Measurements from ENCODE around the gene KCNMA1. TPM values are rescaled to one million over a fixed set of nuclear protein-coding genes. Genes with fewer than 3 reads are reported as not detected.
"Not testable (repeated sequence)": the region's sequence is repeated elsewhere in the genome, so short reads cannot be mapped to it uniquely, and the experiment has no call there.

KCNMA1 gene
- polyA plus RNA-seq, 1 donor, result 19.6 TPM

- no peak for DNase-seq
- H3K4me3 ChIP-seq (ENCODE audit: low read length), result no peak overlapping the region
- H3K4me1 ChIP-seq (ENCODE audit: control insufficient read depth, insufficient read depth, low read length), result no peaks in the 10 kb centered on the region
- H3K9me3 ChIP-seq (ENCODE audit: control insufficient read depth, low read depth, low read length), result no peaks in the 10 kb centered on the region
- WGBS (ENCODE audit: insufficient coverage, low lambda C conversion rate), result 60% methylated on average over 1 of the region's 4 CpGs
- no peaks in the 10 kb centered on the region for H3K27me3 ChIP-seq (ENCODE audit: control insufficient read depth, insufficient read depth, low read length)
- no peaks in the 10 kb centered on the region for H3K36me3 ChIP-seq (ENCODE audit: control insufficient read depth, insufficient read depth, low read length)
- no peak overlapping the region for H3K27ac ChIP-seq (ENCODE audit: low read length)
These were observed 43.2 kb downstream of the KCNMA1 start for GRCh38 chr10:77594471-77594783.

- no peak overlapping the region for H3K4me3 ChIP-seq (ENCODE audit: low read length)
- no peaks in the 10 kb centered on the region for H3K9me3 ChIP-seq (ENCODE audit: control insufficient read depth, low read depth, low read length)
- no peak overlapping the region for H3K27ac ChIP-seq (ENCODE audit: low read length)
- 100% methylated on average over 1 of the region's 7 CpGs for WGBS (ENCODE audit: insufficient coverage, low lambda C conversion rate)
- no peaks in the 10 kb centered on the region for H3K36me3 ChIP-seq (ENCODE audit: control insufficient read depth, insufficient read depth, low read length)
- H3K27me3 ChIP-seq (ENCODE audit: control insufficient read depth, insufficient read depth, low read length), result no peaks in the 10 kb centered on the region
- no peaks in the 10 kb centered on the region for H3K4me1 ChIP-seq (ENCODE audit: control insufficient read depth, insufficient read depth, low read length)
- no peak for DNase-seq
These were observed 43.7 kb downstream of the KCNMA1 start for GRCh38 chr10:77593771-77594470.

GRCh38 chr10:77592946-77593636 is 44.5 kb downstream of the KCNMA1 start:
- Histone ChIP-seq H3K36me3 (ENCODE audit: control insufficient read depth, insufficient read depth, low read length) (no peaks in the 10 kb centered on the region), H3K4me3 (ENCODE audit: low read length) (no peak overlapping the region), H3K27me3 (ENCODE audit: control insufficient read depth, insufficient read depth, low read length) (no peaks in the 10 kb centered on the region), H3K9me3 (ENCODE audit: control insufficient read depth, low read depth, low read length) (no peaks in the 10 kb centered on the region), H3K27ac (ENCODE audit: low read length) (no peak overlapping the region), H3K4me1 (ENCODE audit: control insufficient read depth, insufficient read depth, low read length) (peaks cover 5% of the 10 kb centered on the region)
- peak in 1 of 2 donors; percentile 51 for DNase-seq
- no CpG with 5 or more reads among the region's 5 CpGs for WGBS (ENCODE audit: insufficient coverage, low lambda C conversion rate)

- Histone ChIP-seq H3K4me3 (ENCODE audit: low read length) (no peak overlapping the region), H3K9me3 (ENCODE audit: control insufficient read depth, low read depth, low read length) (no peaks in the 10 kb centered on the region), H3K27me3 (ENCODE audit: control insufficient read depth, insufficient read depth, low read length) (no peaks in the 10 kb centered on the region), H3K27ac (ENCODE audit: low read length) (no peak overlapping the region), H3K4me1 (ENCODE audit: control insufficient read depth, insufficient read depth, low read length) (peaks cover 11% of the 10 kb centered on the region), H3K36me3 (ENCODE audit: control insufficient read depth, insufficient read depth, low read length) (no peaks in the 10 kb centered on the region)
- WGBS (ENCODE audit: insufficient coverage, low lambda C conversion rate), result no CpG with 5 or more reads among the region's 4 CpGs
- DNase-seq, result no peak
These were observed 45.1 kb downstream of the KCNMA1 start for GRCh38 chr10:77592510-77592909.

- Histone ChIP-seq H3K27me3 (ENCODE audit: control insufficient read depth, insufficient read depth, low read length) (no peaks in the 10 kb centered on the region), H3K9me3 (ENCODE audit: control insufficient read depth, low read depth, low read length) (no peaks in the 10 kb centered on the region), H3K36me3 (ENCODE audit: control insufficient read depth, insufficient read depth, low read length) (no peaks in the 10 kb centered on the region), H3K4me1 (ENCODE audit: control insufficient read depth, insufficient read depth, low read length) (peaks cover 20% of the 10 kb centered on the region), H3K27ac (ENCODE audit: low read length) (no peak overlapping the region), H3K4me3 (ENCODE audit: low read length) (no peak overlapping the region)
- no CpG with 5 or more reads among the region's 3 CpGs for WGBS (ENCODE audit: insufficient coverage, low lambda C conversion rate)
- DNase-seq, result no peak
These were observed 46.2 kb downstream of the KCNMA1 start for GRCh38 chr10:77591238-77591880.

GRCh38 chr10:77590344-77591237 is 47.0 kb downstream of the KCNMA1 start:
- Histone ChIP-seq H3K27ac (ENCODE audit: low read length) (no peak overlapping the region), H3K4me1 (ENCODE audit: control insufficient read depth, insufficient read depth, low read length) (peaks cover 20% of the 10 kb centered on the region), H3K36me3 (ENCODE audit: control insufficient read depth, insufficient read depth, low read length) (no peaks in the 10 kb centered on the region), H3K27me3 (ENCODE audit: control insufficient read depth, insufficient read depth, low read length) (no peaks in the 10 kb centered on the region), H3K9me3 (ENCODE audit: control insufficient read depth, low read depth, low read length) (no peaks in the 10 kb centered on the region), H3K4me3 (ENCODE audit: low read length) (no peak overlapping the region)
- WGBS (ENCODE audit: insufficient coverage, low lambda C conversion rate), result no CpG with 5 or more reads among the region's 32 CpGs
- DNase-seq, result no peak

GRCh38 chr10:77589703-77590102 is 47.9 kb downstream of the KCNMA1 start:
- WGBS (ENCODE audit: insufficient coverage, low lambda C conversion rate), result no CpG with 5 or more reads among the region's 8 CpGs
- H3K4me3 ChIP-seq (ENCODE audit: low read length); H3K27ac ChIP-seq (ENCODE audit: low read length); H3K36me3 ChIP-seq (ENCODE audit: control insufficient read depth, insufficient read depth, low read length); H3K9me3 ChIP-seq (ENCODE audit: control insufficient read depth, low read depth, low read length); DNase-seq; H3K27me3 ChIP-seq (ENCODE audit: control insufficient read depth, insufficient read depth, low read length): not testable (repeated sequence)
- peaks cover 20% of the 10 kb centered on the region for H3K4me1 ChIP-seq (ENCODE audit: control insufficient read depth, insufficient read depth, low read length)

GRCh38 chr10:77588886-77589285 is 48.7 kb downstream of the KCNMA1 start:
- no peak overlapping the region for H3K27ac ChIP-seq (ENCODE audit: low read length)
- DNase-seq, result no peak
- WGBS (ENCODE audit: insufficient coverage, low lambda C conversion rate), result no CpG with 5 or more reads among the region's 7 CpGs

GRCh38 chr10:77587416-77587790 is 50.2 kb downstream of the KCNMA1 start:
- Histone ChIP-seq H3K4me3 (ENCODE audit: low read length) (no peak overlapping the region), H3K27ac (ENCODE audit: low read length) (peak overlapping the region; percentile 90), H3K36me3 (ENCODE audit: control insufficient read depth, insufficient read depth, low read length) (no peaks in the 10 kb centered on the region), H3K4me1 (ENCODE audit: control insufficient read depth, insufficient read depth, low read length) (peaks cover 20% of the 10 kb centered on the region), H3K9me3 (ENCODE audit: control insufficient read depth, low read depth, low read length) (no peaks in the 10 kb centered on the region), H3K27me3 (ENCODE audit: control insufficient read depth, insufficient read depth, low read length) (no peaks in the 10 kb centered on the region)
- WGBS (ENCODE audit: insufficient coverage, low lambda C conversion rate), result no CpG with 5 or more reads among the region's 3 CpGs
- DNase-seq, result peak; percentile 48 to 64

More at GRCh38 chr10:77588886-77589285, 48.7 kb downstream of the KCNMA1 start:
- Histone ChIP-seq H3K4me1 (ENCODE audit: control insufficient read depth, insufficient read depth, low read length) (peaks cover 20% of the 10 kb centered on the region), H3K27me3 (ENCODE audit: control insufficient read depth, insufficient read depth, low read length) (no peaks in the 10 kb centered on the region), H3K4me3 (ENCODE audit: low read length) (no peak overlapping the region), H3K9me3 (ENCODE audit: control insufficient read depth, low read depth, low read length) (no peaks in the 10 kb centered on the region), H3K36me3 (ENCODE audit: control insufficient read depth, insufficient read depth, low read length) (no peaks in the 10 kb centered on the region)
